Measurements from ENCODE around the gene INA.

DNA sequence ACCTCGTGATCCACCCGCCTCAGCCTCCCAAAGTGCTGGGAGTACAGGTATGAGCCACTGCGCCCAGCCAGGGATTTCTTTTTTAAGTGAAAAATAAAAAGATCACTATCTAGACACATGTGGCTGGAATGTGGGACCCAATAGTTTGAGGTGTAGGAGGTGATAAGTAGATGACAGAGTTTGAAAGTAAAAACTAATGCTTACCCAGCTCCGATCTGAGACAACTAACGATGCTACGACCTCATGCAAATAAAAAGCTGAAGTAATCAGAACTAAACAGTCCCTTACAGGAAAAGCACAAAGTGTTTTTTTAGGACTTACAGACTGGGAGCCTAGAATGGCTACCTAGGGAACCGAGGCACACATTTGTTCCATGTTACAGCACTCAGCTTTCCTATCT, 51.0 kb downstream of the INA start:
- no peak for TF ChIP-seq POLR2A (IDR thresholded peaks at IDR 0.05)
- TF ChIP-seq, protein P1, sequence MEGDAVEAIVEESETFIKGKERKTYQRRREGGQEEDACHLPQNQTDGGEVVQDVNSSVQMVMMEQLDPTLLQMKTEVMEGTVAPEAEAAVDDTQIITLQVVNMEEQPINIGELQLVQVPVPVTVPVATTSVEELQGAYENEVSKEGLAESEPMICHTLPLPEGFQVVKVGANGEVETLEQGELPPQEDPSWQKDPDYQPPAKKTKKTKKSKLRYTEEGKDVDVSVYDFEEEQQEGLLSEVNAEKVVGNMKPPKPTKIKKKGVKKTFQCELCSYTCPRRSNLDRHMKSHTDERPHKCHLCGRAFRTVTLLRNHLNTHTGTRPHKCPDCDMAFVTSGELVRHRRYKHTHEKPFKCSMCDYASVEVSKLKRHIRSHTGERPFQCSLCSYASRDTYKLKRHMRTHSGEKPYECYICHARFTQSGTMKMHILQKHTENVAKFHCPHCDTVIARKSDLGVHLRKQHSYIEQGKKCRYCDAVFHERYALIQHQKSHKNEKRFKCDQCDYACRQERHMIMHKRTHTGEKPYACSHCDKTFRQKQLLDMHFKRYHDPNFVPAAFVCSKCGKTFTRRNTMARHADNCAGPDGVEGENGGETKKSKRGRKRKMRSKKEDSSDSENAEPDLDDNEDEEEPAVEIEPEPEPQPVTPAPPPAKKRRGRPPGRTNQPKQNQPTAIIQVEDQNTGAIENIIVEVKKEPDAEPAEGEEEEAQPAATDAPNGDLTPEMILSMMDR (IDR thresholded peaks at IDR 0.05), result no peak

All from tibial nerve (tissue), 3 donors.